GM12878 (cell line): Measurements from ENCODE around the gene MPPED1. TPM values are rescaled to one million over a fixed set of nuclear protein-coding genes. Genes with fewer than 3 reads are reported as not detected.

Source experiments
- ATAC-seq: fragments of 200-7000 bp; cut with Tn5 transposase; 3 replicates; pipeline ENCODE4 v1.9.1; 2020; ENCODE audit warnings: mild to moderate bottlenecking, moderate library complexity
- BruUV-seq: library from RNA; stranded (reverse); fragments of 400-500 nt; replicated peaks from 2 replicates; lab custom pipeline; 2021; lab: Mats Ljungman, UMichigan
- CTCF ChIA-PET: fragments of 300-600 bp; sonication (Branson Sonifier 250); formaldehyde crosslinking; extraction: SDS; loops from one replicate; lab custom pipeline; 2021; ENCODE audit warnings: inconsistent platforms; lab: Yijun Ruan, JAX
- POLR2A ChIA-PET: fragments of 350-600 bp; formaldehyde crosslinking; extraction: SDS; loops from one replicate; lab custom pipeline; 2021; ENCODE audit warnings: inconsistent platforms; lab: Charles Lee
- RAD21 ChIA-PET: fragments of 300-600 bp; sonication (Branson Sonifier 250); formaldehyde crosslinking; loops from one replicate; lab custom pipeline; 2023; ENCODE audit warnings: antibody characterized with exemption; ENCODE audit not compliant: unreplicated experiment; lab: Charles Lee
- SMC1A ChIA-PET: fragments of 300-600 bp; sonication (Branson Sonifier 250); formaldehyde crosslinking; loops from one replicate; lab custom pipeline; 2023; ENCODE audit not compliant: unreplicated experiment, uncharacterized antibody; lab: Charles Lee
- DNase-seq: peaks from one replicate; pipeline ENCODE4 v3.0.0-alpha.2; 2011; ENCODE audit warnings: low read depth, low spot score
- FAIRE-seq: peaks from 3 replicates; lab custom pipeline; 2011; peaks lifted over from hg19 to GRCh38; lab: Jason Lieb, UNC
- H2AFZ ChIP-seq: 2 replicates; pipeline ENCODE4 v1.6.0; 2011; ENCODE audit warnings: low read depth, low read length, control low read depth; ENCODE audit not compliant: control insufficient read depth
- H3K27ac ChIP-seq: 2 replicates; pipeline ENCODE4 v1.5.1; 2011; ENCODE audit warnings: control low read depth; ENCODE audit not compliant: control insufficient read depth, insufficient read depth
- H3K27me3 ChIP-seq, 2 experiments: replicated peaks in 1 of 2; 2 replicates each; pipeline versions ENCODE4 v1.6.0 to v1.6.1; 2011; ENCODE audit warnings: low read length in 1 of 2; ENCODE audit not compliant: control insufficient read depth in 2 of 2, insufficient read depth in 2 of 2
- H3K36me3 ChIP-seq, 2 experiments: 2 replicates each; pipeline ENCODE4 v1.5.1; 2011; ENCODE audit warnings: low read length in 1 of 2; ENCODE audit not compliant: control insufficient read depth in 2 of 2, insufficient read depth in 2 of 2
- H3K4me1 ChIP-seq: 2 replicates; pipeline ENCODE4 v1.6.1; 2011; ENCODE audit warnings: mild to moderate bottlenecking, low read length, moderate library complexity, mixed read lengths; ENCODE audit not compliant: control insufficient read depth, insufficient read depth
- H3K4me2 ChIP-seq: 2 replicates; pipeline ENCODE4 v1.6.0; 2011; ENCODE audit warnings: control low read depth; ENCODE audit not compliant: control insufficient read depth, insufficient read depth
- H3K4me3 ChIP-seq: fragments of 200-600 bp; sonication (generic); 2 replicates; pipeline ENCODE4 v1.5.1; 2016
- H3K79me2 ChIP-seq: 2 replicates; pipeline ENCODE4 v1.6.0; 2011; ENCODE audit warnings: low read length; ENCODE audit not compliant: control insufficient read depth, insufficient read depth
- H3K9ac ChIP-seq: 2 replicates; pipeline ENCODE4 v1.8.0; 2011; ENCODE audit warnings: low read length, control low read depth, mixed read lengths; ENCODE audit not compliant: control insufficient read depth, insufficient read depth
- H3K9me3 ChIP-seq: replicated peaks from 3 replicates; pipeline ENCODE4 v1.5.1; 2011; ENCODE audit warnings: mild to moderate bottlenecking, low read length; ENCODE audit not compliant: control insufficient read depth, insufficient read depth
- H4K20me1 ChIP-seq: 2 replicates; pipeline ENCODE4 v1.6.0; 2011; ENCODE audit not compliant: control insufficient read depth, insufficient read depth
- BCL11A ChIP-seq: IDR thresholded peaks from 2 replicates; pipeline ENCODE4 v1.6.1; 2011; ENCODE audit warnings: low read depth, low read length
- BRCA1 ChIP-seq: IDR thresholded peaks from 2 replicates; pipeline ENCODE4 v1.6.1; 2011; ENCODE audit warnings: low read depth, low read length, improper control_type of control experiment
- CREM ChIP-seq: IDR thresholded peaks from 2 replicates; pipeline ENCODE4 v1.6.1; 2014; ENCODE audit warnings: antibody characterized with exemption, low read depth
- FOXK2 ChIP-seq: fragments of 450-650 bp; IDR thresholded peaks from 2 replicates; pipeline ENCODE4 v1.6.1; 2017; ENCODE audit warnings: mild to moderate bottlenecking, moderate library complexity
- HCFC1 ChIP-seq: fragments of 150-350 bp; IDR thresholded peaks from 2 replicates; pipeline ENCODE4 v1.6.1; 2014; ENCODE audit warnings: low read length
- JUNB ChIP-seq: IDR thresholded peaks from 2 replicates; pipeline ENCODE4 v1.6.1; 2016; ENCODE audit warnings: antibody characterized with exemption, mild to moderate bottlenecking
- LARP7 ChIP-seq: fragments of 450-650 bp; IDR thresholded peaks from 2 replicates; pipeline ENCODE4 v1.6.1; 2017; ENCODE audit warnings: mild to moderate bottlenecking
- MTA2 ChIP-seq: fragments of 450-650 bp; IDR thresholded peaks from 2 replicates; pipeline ENCODE4 v1.6.1; 2016; ENCODE audit warnings: low read depth, mild to moderate bottlenecking, moderate library complexity
- RB1 ChIP-seq: fragments of 450-650 bp; formaldehyde crosslinking; IDR thresholded peaks from 2 replicates; pipeline ENCODE4 v1.6.1; 2017; ENCODE audit warnings: mild to moderate bottlenecking, borderline replicate concordance
- RELA ChIP-seq: fragments of 450-650 bp; IDR thresholded peaks from 2 replicates; pipeline ENCODE4 v1.8.0; 2014; ENCODE audit warnings: borderline replicate concordance; ENCODE audit not compliant: partially characterized antibody
- SMAD5 ChIP-seq: IDR thresholded peaks from 2 replicates; pipeline ENCODE4 v1.6.1; 2016; ENCODE audit warnings: antibody characterized with exemption, low read depth
- WGBS: methylation state at CpG from one replicate; pipeline ENCODE4 v1.1.6; 2016; ENCODE audit warnings: low lambda C conversion rate; ENCODE audit not compliant: insufficient replicate concordance, insufficient coverage; ENCODE audit errors: missing lambda C conversion rate; 5-methylcytosine and 5-hydroxymethylcytosine counted together
- in situ Hi-C: fragments of 300-500 bp; cut with MboI; formaldehyde crosslinking; loops from 9 replicates; pipeline ENCODE4 v1.14.3; 2018; ENCODE audit warnings: mixed read lengths
- intact Hi-C: fragments of 100-400 bp; cut with micrococcal nuclease; formaldehyde crosslinking; loops from one replicate; pipeline ENCODE4 v1.14.2; 2022; ENCODE audit not compliant: unreplicated experiment
- polyA plus RNA-seq, 11 experiments: library from polyadenylated mRNA; depleted of rRNA in 4 of 11; unstranded in 6 of 11; stranded (reverse) in 5 of 11; fragments of >200 nt; fragmentation: Nextera tagmentation in 4 of 11; fragmentation: Illumina TruSeq in 1 of 11; extraction: Ambion mirVana in 4 of 11; extraction: Trizol in 1 of 11; gene quantifications; 1 replicate in 1 of 11; 2 replicates in 10 of 11; pipeline versions ENCODE4 v1.2.1 to v1.2.3, GENCODE V29; 2011 to 2016; ENCODE audit warnings: inconsistent platforms in 2 of 11, missing spikeins in 2 of 11, low read depth in 1 of 11
- total RNA-seq, 4 experiments: library from RNA; depleted of rRNA in 3 of 4; stranded (reverse); fragments of >200 nt in 3 of 4; fragmentation: Illumina TruSeq in 1 of 4; extraction: Trizol in 1 of 4; gene quantifications; 2 replicates each; pipeline versions ENCODE4 v1.2.1 to v1.2.3, GENCODE V29; 2013 to 2021
- TF ChIP-seq, protein P1 (sequence below): fragments of 450-650 bp; IDR thresholded peaks from 2 replicates; pipeline ENCODE4 v1.6.1; 2017; ENCODE audit warnings: mild to moderate bottlenecking, low read depth, inconsistent platforms; ENCODE audit not compliant: poor library complexity, severe bottlenecking
- TF ChIP-seq, protein P2 (sequence below): fragments of 450-650 bp; IDR thresholded peaks from 2 replicates; pipeline ENCODE4 v1.6.1; 2017; ENCODE audit warnings: low read depth, mild to moderate bottlenecking, moderate library complexity
- TF ChIP-seq, protein P3 (sequence below): IDR thresholded peaks from 2 replicates; pipeline ENCODE4 v1.6.1; 2012; ENCODE audit warnings: improper control_type of control experiment, low read depth, low read length; ENCODE audit not compliant: insufficient replicate concordance

The MPPED1 gene
- total and polyA plus RNA-seq, 10 of the 15 experiments (the other 5 are each of a cell fraction or from before 2014, with no cell fraction given), result 0.11 TPM; not detected in 9

DNA sequence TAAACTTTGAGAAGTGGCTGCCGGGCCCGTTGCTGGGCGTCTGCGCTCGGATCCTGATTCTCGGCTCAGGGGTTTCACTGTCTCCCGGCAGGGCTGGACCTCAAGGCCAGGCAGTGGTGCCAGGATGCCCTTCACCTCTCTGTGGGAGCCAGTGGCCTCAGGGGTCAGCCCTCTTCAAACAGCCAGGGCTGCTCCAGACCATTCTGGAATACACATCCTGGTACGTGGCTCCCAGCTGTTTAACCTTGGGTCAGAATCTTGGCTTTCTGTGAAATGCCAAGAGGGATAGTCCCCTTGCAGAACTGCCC, 70.5 kb downstream of the MPPED1 start:
- RAD21 ChIA-PET, result no interaction called here
- FAIRE-seq, result no peak
- 0 out of 2 replicates have a peak, but pooled peaks cover 4% of the 10 kb centered on the region for H3K4me1 ChIP-seq
- BruUV-seq, result no TSS peak
- no peak overlapping the region for H3K4me3 ChIP-seq
- H4K20me1 ChIP-seq, result no peaks in the 10 kb centered on the region
- ATAC-seq, result no peak
- no peaks in the 10 kb centered on the region for H3K36me3 ChIP-seq
- H3K9ac ChIP-seq, result no peak overlapping the region
- POLR2A ChIA-PET, result no interaction called here
- H3K9me3 ChIP-seq, result no peaks in the 10 kb centered on the region
- SMC1A ChIA-PET, result no interaction called here
- no peak overlapping the region for H3K4me2 ChIP-seq
- no peak overlapping the region for H2AFZ ChIP-seq
- H3K79me2 ChIP-seq, result no peaks in the 10 kb centered on the region
- CTCF ChIA-PET, result no interaction called here
- no peaks in the 10 kb centered on the region; a peak in 1 of 4 replicates for H3K27me3 ChIP-seq
- in situ Hi-C loops, result no loop called here
- no peak for DNase-seq
- 57% methylated on average over 8 of the region's 8 CpGs for WGBS
- intact Hi-C loops, result no loop called here
- no peak overlapping the region for H3K27ac ChIP-seq
- TF ChIP-seq, protein P1, sequence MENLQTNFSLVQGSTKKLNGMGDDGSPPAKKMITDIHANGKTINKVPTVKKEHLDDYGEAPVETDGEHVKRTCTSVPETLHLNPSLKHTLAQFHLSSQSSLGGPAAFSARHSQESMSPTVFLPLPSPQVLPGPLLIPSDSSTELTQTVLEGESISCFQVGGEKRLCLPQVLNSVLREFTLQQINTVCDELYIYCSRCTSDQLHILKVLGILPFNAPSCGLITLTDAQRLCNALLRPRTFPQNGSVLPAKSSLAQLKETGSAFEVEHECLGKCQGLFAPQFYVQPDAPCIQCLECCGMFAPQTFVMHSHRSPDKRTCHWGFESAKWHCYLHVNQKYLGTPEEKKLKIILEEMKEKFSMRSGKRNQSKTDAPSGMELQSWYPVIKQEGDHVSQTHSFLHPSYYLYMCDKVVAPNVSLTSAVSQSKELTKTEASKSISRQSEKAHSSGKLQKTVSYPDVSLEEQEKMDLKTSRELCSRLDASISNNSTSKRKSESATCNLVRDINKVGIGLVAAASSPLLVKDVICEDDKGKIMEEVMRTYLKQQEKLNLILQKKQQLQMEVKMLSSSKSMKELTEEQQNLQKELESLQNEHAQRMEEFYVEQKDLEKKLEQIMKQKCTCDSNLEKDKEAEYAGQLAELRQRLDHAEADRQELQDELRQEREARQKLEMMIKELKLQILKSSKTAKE, result no peak
- no peak for TF ChIP-seq RELA
- no peak for TF ChIP-seq BRCA1
- TF ChIP-seq FOXK2, result no peak
- no peak for TF ChIP-seq LARP7
- no peak for TF ChIP-seq RB1
- no peak for TF ChIP-seq BCL11A
- TF ChIP-seq SMAD5, result no peak
- TF ChIP-seq, protein P2, sequence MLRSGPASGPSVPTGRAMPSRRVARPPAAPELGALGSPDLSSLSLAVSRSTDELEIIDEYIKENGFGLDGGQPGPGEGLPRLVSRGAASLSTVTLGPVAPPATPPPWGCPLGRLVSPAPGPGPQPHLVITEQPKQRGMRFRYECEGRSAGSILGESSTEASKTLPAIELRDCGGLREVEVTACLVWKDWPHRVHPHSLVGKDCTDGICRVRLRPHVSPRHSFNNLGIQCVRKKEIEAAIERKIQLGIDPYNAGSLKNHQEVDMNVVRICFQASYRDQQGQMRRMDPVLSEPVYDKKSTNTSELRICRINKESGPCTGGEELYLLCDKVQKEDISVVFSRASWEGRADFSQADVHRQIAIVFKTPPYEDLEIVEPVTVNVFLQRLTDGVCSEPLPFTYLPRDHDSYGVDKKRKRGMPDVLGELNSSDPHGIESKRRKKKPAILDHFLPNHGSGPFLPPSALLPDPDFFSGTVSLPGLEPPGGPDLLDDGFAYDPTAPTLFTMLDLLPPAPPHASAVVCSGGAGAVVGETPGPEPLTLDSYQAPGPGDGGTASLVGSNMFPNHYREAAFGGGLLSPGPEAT, result no peak
- TF ChIP-seq CREM, result no peak
- no peak for TF ChIP-seq HCFC1
- TF ChIP-seq, protein P3, sequence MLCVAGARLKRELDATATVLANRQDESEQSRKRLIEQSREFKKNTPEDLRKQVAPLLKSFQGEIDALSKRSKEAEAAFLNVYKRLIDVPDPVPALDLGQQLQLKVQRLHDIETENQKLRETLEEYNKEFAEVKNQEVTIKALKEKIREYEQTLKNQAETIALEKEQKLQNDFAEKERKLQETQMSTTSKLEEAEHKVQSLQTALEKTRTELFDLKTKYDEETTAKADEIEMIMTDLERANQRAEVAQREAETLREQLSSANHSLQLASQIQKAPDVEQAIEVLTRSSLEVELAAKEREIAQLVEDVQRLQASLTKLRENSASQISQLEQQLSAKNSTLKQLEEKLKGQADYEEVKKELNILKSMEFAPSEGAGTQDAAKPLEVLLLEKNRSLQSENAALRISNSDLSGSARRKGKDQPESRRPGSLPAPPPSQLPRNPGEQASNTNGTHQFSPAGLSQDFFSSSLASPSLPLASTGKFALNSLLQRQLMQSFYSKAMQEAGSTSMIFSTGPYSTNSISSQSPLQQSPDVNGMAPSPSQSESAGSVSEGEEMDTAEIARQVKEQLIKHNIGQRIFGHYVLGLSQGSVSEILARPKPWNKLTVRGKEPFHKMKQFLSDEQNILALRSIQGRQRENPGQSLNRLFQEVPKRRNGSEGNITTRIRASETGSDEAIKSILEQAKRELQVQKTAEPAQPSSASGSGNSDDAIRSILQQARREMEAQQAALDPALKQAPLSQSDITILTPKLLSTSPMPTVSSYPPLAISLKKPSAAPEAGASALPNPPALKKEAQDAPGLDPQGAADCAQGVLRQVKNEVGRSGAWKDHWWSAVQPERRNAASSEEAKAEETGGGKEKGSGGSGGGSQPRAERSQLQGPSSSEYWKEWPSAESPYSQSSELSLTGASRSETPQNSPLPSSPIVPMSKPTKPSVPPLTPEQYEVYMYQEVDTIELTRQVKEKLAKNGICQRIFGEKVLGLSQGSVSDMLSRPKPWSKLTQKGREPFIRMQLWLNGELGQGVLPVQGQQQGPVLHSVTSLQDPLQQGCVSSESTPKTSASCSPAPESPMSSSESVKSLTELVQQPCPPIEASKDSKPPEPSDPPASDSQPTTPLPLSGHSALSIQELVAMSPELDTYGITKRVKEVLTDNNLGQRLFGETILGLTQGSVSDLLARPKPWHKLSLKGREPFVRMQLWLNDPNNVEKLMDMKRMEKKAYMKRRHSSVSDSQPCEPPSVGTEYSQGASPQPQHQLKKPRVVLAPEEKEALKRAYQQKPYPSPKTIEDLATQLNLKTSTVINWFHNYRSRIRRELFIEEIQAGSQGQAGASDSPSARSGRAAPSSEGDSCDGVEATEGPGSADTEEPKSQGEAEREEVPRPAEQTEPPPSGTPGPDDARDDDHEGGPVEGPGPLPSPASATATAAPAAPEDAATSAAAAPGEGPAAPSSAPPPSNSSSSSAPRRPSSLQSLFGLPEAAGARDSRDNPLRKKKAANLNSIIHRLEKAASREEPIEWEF, result no peak
- TF ChIP-seq JUNB, result no peak
- no peak for TF ChIP-seq MTA2
